ENCODE data around the gene DHRSX. TPM values are rescaled to one million over a fixed set of nuclear protein-coding genes. Genes with fewer than 3 reads are reported as not detected.

DHRSX gene
- total and polyA plus RNA-seq, 10 of the 15 experiments (the other 5 are each of a cell fraction or from before 2014, with no cell fraction given), result 1.7 to 39.5 (median 16.5) TPM

DNA sequence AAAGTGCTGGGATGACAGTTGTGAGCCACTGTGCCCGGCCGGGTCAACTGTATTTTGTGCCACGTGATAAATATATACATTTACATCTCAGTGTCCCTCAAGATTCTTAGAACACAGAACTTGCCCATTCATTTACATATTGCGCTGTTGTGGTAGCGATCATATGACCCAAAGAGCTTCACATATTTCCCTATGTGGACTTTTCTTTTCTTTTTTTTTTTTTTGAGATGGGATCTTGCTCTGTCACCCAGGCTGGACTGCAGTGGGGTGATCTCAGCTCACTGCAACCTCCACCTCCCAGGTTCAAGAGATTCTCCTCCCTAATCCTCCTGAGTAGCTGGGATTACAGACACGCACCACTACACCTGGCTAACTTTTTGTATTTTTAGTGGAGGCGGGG lies 180.7 kb downstream of the DHRSX start:
- no peaks in the 10 kb centered on the region for H3K79me2 ChIP-seq (ENCODE audit: control insufficient read depth, insufficient read depth, low read length)
- no peaks in the 10 kb centered on the region for H4K20me1 ChIP-seq (ENCODE audit: control insufficient read depth, insufficient read depth)
- H3K36me3 ChIP-seq (ENCODE audit: control insufficient read depth in 2 of 2, insufficient read depth in 2 of 2, low read length in 1 of 2), result no peaks in the 10 kb centered on the region
- peaks cover 2% of the 10 kb centered on the region; the same call in 2 of the 3 replicates for H3K9me3 ChIP-seq (replicated peaks; ENCODE audit: control insufficient read depth, insufficient read depth, low read length)
- H3K9ac ChIP-seq (ENCODE audit: control insufficient read depth, insufficient read depth, low read length), result no peak overlapping the region
- DNase-seq (ENCODE audit: low read depth, low spot score) (no peak), ATAC-seq (no peak), FAIRE-seq (no peak)
- TF ChIP-seq MLLT1 (IDR thresholded peaks at IDR 0.05) (no peak), POU2F2 (IDR thresholded peaks at IDR 0.05; ENCODE audit: borderline replicate concordance, low read depth, low read length) (no peak), ETV6 (conservative IDR thresholded peaks at IDR 0.05 in 1 of 2, IDR thresholded peaks at IDR 0.05 in 1 of 2; ENCODE audit: borderline replicate concordance in 1 of 2, low read depth in 1 of 2) (no peak), RCOR1 (conservative IDR thresholded peaks at IDR 0.05; ENCODE audit: low read depth, low read length) (no peak), CREB1 (IDR thresholded peaks at IDR 0.05; ENCODE audit: low read depth) (no peak)
- TF ChIP-seq, protein P1, sequence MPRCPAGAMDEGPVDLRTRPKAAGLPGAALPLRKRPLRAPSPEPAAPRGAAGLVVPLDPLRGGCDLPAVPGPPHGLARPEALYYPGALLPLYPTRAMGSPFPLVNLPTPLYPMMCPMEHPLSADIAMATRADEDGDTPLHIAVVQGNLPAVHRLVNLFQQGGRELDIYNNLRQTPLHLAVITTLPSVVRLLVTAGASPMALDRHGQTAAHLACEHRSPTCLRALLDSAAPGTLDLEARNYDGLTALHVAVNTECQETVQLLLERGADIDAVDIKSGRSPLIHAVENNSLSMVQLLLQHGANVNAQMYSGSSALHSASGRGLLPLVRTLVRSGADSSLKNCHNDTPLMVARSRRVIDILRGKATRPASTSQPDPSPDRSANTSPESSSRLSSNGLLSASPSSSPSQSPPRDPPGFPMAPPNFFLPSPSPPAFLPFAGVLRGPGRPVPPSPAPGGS (IDR thresholded peaks at IDR 0.05; ENCODE audit: borderline replicate concordance, insufficient read depth, low read depth, low read length, poor library complexity, severe bottlenecking), result no peak
- H3K4me3 ChIP-seq, result no peak overlapping the region
- ChIA-PET POLR2A (no interaction called here), CTCF (no interaction called here), RAD21 (ENCODE audit: unreplicated experiment) (no interaction called here), SMC1A (ENCODE audit: uncharacterized antibody, unreplicated experiment) (no interaction called here)
- H3K27me3 ChIP-seq (replicated peaks in 1 of 2; ENCODE audit: control insufficient read depth in 2 of 2, insufficient read depth in 2 of 2, low read length in 1 of 2), result no peaks in the 10 kb centered on the region
- no TSS peak for BruUV-seq (replicated peaks)
- no peak overlapping the region for H3K4me2 ChIP-seq (ENCODE audit: control insufficient read depth, insufficient read depth)
- WGBS (ENCODE audit: insufficient coverage, insufficient replicate concordance, low lambda C conversion rate, missing lambda C conversion rate), result 85% methylated on average over 7 of the region's 7 CpGs
- in situ Hi-C loops (cut with MboI), result no loop called here
- no peak overlapping the region for H2AFZ ChIP-seq (ENCODE audit: control insufficient read depth, low read depth, low read length)
- no peak overlapping the region for H3K27ac ChIP-seq (ENCODE audit: control insufficient read depth, insufficient read depth)
- no peaks in the 10 kb centered on the region for H3K4me1 ChIP-seq (ENCODE audit: control insufficient read depth, insufficient read depth, low read length)
- intact Hi-C loops (cut with micrococcal nuclease; ENCODE audit: unreplicated experiment), result no loop called here
